GM12878 (cell line): Measurements from ENCODE around the gene PCSK5. TPM values are rescaled to one million over a fixed set of nuclear protein-coding genes. Genes with fewer than 3 reads are reported as not detected.

Experiments
- ATAC-seq: fragments of 200-7000 bp; cut with Tn5 transposase; 3 replicates; pipeline ENCODE4 v1.9.1; 2020; ENCODE audit warnings: mild to moderate bottlenecking, moderate library complexity
- BruUV-seq: library from RNA; stranded (reverse); fragments of 400-500 nt; replicated peaks from 2 replicates; lab custom pipeline; 2021; lab: Mats Ljungman, UMichigan
- CTCF ChIA-PET: fragments of 300-600 bp; sonication (Branson Sonifier 250); formaldehyde crosslinking; extraction: SDS; loops from one replicate; lab custom pipeline; 2021; ENCODE audit warnings: inconsistent platforms; lab: Yijun Ruan, JAX
- POLR2A ChIA-PET: fragments of 350-600 bp; formaldehyde crosslinking; extraction: SDS; loops from one replicate; lab custom pipeline; 2021; ENCODE audit warnings: inconsistent platforms; lab: Charles Lee
- RAD21 ChIA-PET: fragments of 300-600 bp; sonication (Branson Sonifier 250); formaldehyde crosslinking; loops from one replicate; lab custom pipeline; 2023; ENCODE audit warnings: antibody characterized with exemption; ENCODE audit not compliant: unreplicated experiment; lab: Charles Lee
- SMC1A ChIA-PET: fragments of 300-600 bp; sonication (Branson Sonifier 250); formaldehyde crosslinking; loops from one replicate; lab custom pipeline; 2023; ENCODE audit not compliant: unreplicated experiment, uncharacterized antibody; lab: Charles Lee
- DNase-seq: peaks from one replicate; pipeline ENCODE4 v3.0.0-alpha.2; 2011; ENCODE audit warnings: low read depth, low spot score
- FAIRE-seq: peaks from 3 replicates; lab custom pipeline; 2011; peaks lifted over from hg19 to GRCh38; lab: Jason Lieb, UNC
- H2AFZ ChIP-seq: 2 replicates; pipeline ENCODE4 v1.6.0; 2011; ENCODE audit warnings: low read depth, low read length, control low read depth; ENCODE audit not compliant: control insufficient read depth
- H3K27ac ChIP-seq: 2 replicates; pipeline ENCODE4 v1.5.1; 2011; ENCODE audit warnings: control low read depth; ENCODE audit not compliant: control insufficient read depth, insufficient read depth
- H3K27me3 ChIP-seq, 2 experiments: replicated peaks in 1 of 2; 2 replicates each; pipeline versions ENCODE4 v1.6.0 to v1.6.1; 2011; ENCODE audit warnings: low read length in 1 of 2; ENCODE audit not compliant: control insufficient read depth in 2 of 2, insufficient read depth in 2 of 2
- H3K36me3 ChIP-seq, 2 experiments: 2 replicates each; pipeline ENCODE4 v1.5.1; 2011; ENCODE audit warnings: low read length in 1 of 2; ENCODE audit not compliant: control insufficient read depth in 2 of 2, insufficient read depth in 2 of 2
- H3K4me1 ChIP-seq: 2 replicates; pipeline ENCODE4 v1.6.1; 2011; ENCODE audit warnings: mild to moderate bottlenecking, low read length, moderate library complexity, mixed read lengths; ENCODE audit not compliant: control insufficient read depth, insufficient read depth
- H3K4me2 ChIP-seq: 2 replicates; pipeline ENCODE4 v1.6.0; 2011; ENCODE audit warnings: control low read depth; ENCODE audit not compliant: control insufficient read depth, insufficient read depth
- H3K4me3 ChIP-seq: fragments of 200-600 bp; sonication (generic); 2 replicates; pipeline ENCODE4 v1.5.1; 2016
- H3K79me2 ChIP-seq: 2 replicates; pipeline ENCODE4 v1.6.0; 2011; ENCODE audit warnings: low read length; ENCODE audit not compliant: control insufficient read depth, insufficient read depth
- H3K9ac ChIP-seq: 2 replicates; pipeline ENCODE4 v1.8.0; 2011; ENCODE audit warnings: low read length, control low read depth, mixed read lengths; ENCODE audit not compliant: control insufficient read depth, insufficient read depth
- H3K9me3 ChIP-seq: replicated peaks from 3 replicates; pipeline ENCODE4 v1.5.1; 2011; ENCODE audit warnings: mild to moderate bottlenecking, low read length; ENCODE audit not compliant: control insufficient read depth, insufficient read depth
- H4K20me1 ChIP-seq: 2 replicates; pipeline ENCODE4 v1.6.0; 2011; ENCODE audit not compliant: control insufficient read depth, insufficient read depth
- BACH1 ChIP-seq: fragments of 450-650 bp; IDR thresholded peaks from 2 replicates; pipeline ENCODE4 v1.6.1; 2017; ENCODE audit warnings: mild to moderate bottlenecking, borderline replicate concordance
- BMI1 ChIP-seq: fragments of 450-650 bp; IDR thresholded peaks from 2 replicates; pipeline ENCODE4 v1.6.1; 2016; ENCODE audit warnings: mild to moderate bottlenecking, moderate library complexity, borderline replicate concordance
- E2F4 ChIP-seq: IDR thresholded peaks from 2 replicates; pipeline ENCODE4 v1.6.1; 2012; ENCODE audit warnings: low read depth, low read length, improper control_type of control experiment
- E2F8 ChIP-seq: fragments of 450-650 bp; IDR thresholded peaks from 2 replicates; pipeline ENCODE4 v1.6.1; 2018; ENCODE audit warnings: mild to moderate bottlenecking, low read depth, moderate library complexity; ENCODE audit not compliant: partially characterized antibody
- ELK1 ChIP-seq: IDR thresholded peaks from 2 replicates; pipeline ENCODE4 v1.6.1; 2012; ENCODE audit warnings: low read depth, low read length, improper control_type of control experiment
- FOS ChIP-seq: IDR thresholded peaks from 3 replicates; pipeline ENCODE4 v1.6.1; 2011; ENCODE audit warnings: borderline replicate concordance; ENCODE audit not compliant: insufficient read length; ENCODE audit errors: extremely low read depth
- FOXK2 ChIP-seq: fragments of 450-650 bp; IDR thresholded peaks from 2 replicates; pipeline ENCODE4 v1.6.1; 2017; ENCODE audit warnings: mild to moderate bottlenecking, moderate library complexity
- GABPA ChIP-seq: IDR thresholded peaks from 2 replicates; pipeline ENCODE4 v1.6.1; 2014; ENCODE audit warnings: antibody characterized with exemption, low read depth, mild to moderate bottlenecking, inconsistent platforms
- MEF2B ChIP-seq: fragments of 450-650 bp; IDR thresholded peaks from 2 replicates; pipeline ENCODE4 v1.6.1; 2018; ENCODE audit warnings: mild to moderate bottlenecking, moderate library complexity; ENCODE audit not compliant: partially characterized antibody, poor library complexity, severe bottlenecking
- SREBF1 ChIP-seq: IDR thresholded peaks from 2 replicates; pipeline ENCODE4 v1.6.1; 2012; ENCODE audit warnings: mild to moderate bottlenecking, low read length
- YBX1 ChIP-seq: fragments of 450-650 bp; IDR thresholded peaks from 2 replicates; pipeline ENCODE4 v1.6.1; 2016; ENCODE audit warnings: antibody characterized with exemption
- ZNF384 ChIP-seq: IDR thresholded peaks from 2 replicates; pipeline ENCODE4 v1.6.1; 2012; ENCODE audit warnings: low read depth, mild to moderate bottlenecking, low read length, improper control_type of control experiment, borderline replicate concordance
- WGBS: methylation state at CpG from one replicate; pipeline ENCODE4 v1.1.6; 2016; ENCODE audit warnings: low lambda C conversion rate; ENCODE audit not compliant: insufficient replicate concordance, insufficient coverage; ENCODE audit errors: missing lambda C conversion rate; 5-methylcytosine and 5-hydroxymethylcytosine counted together
- in situ Hi-C: fragments of 300-500 bp; cut with MboI; formaldehyde crosslinking; loops from 9 replicates; pipeline ENCODE4 v1.14.3; 2018; ENCODE audit warnings: mixed read lengths
- intact Hi-C: fragments of 100-400 bp; cut with micrococcal nuclease; formaldehyde crosslinking; loops from one replicate; pipeline ENCODE4 v1.14.2; 2022; ENCODE audit not compliant: unreplicated experiment
- polyA plus RNA-seq, 11 experiments: library from polyadenylated mRNA; depleted of rRNA in 4 of 11; unstranded in 6 of 11; stranded (reverse) in 5 of 11; fragments of >200 nt; fragmentation: Nextera tagmentation in 4 of 11; fragmentation: Illumina TruSeq in 1 of 11; extraction: Ambion mirVana in 4 of 11; extraction: Trizol in 1 of 11; gene quantifications; 1 replicate in 1 of 11; 2 replicates in 10 of 11; pipeline versions ENCODE4 v1.2.1 to v1.2.3, GENCODE V29; 2011 to 2016; ENCODE audit warnings: inconsistent platforms in 2 of 11, missing spikeins in 2 of 11, low read depth in 1 of 11
- total RNA-seq, 4 experiments: library from RNA; depleted of rRNA in 3 of 4; stranded (reverse); fragments of >200 nt in 3 of 4; fragmentation: Illumina TruSeq in 1 of 4; extraction: Trizol in 1 of 4; gene quantifications; 2 replicates each; pipeline versions ENCODE4 v1.2.1 to v1.2.3, GENCODE V29; 2013 to 2021

The PCSK5 gene
- total and polyA plus RNA-seq, 10 of the 15 experiments (the other 5 are each of a cell fraction or from before 2014, with no cell fraction given), result 0.01 to 0.13 (median 0.04) TPM; not detected in 3

- ATAC-seq (no peak), DNase-seq (no peak), FAIRE-seq (no peak)
- Histone ChIP-seq H2AFZ (no peak overlapping the region), H3K27me3 (no peaks in the 10 kb centered on the region), H3K36me3 (no peaks in the 10 kb centered on the region), H3K4me2 (no peak overlapping the region), H3K4me1 (no peaks in the 10 kb centered on the region), H3K27ac (no peak overlapping the region), H3K9ac (no peak overlapping the region), H3K79me2 (no peaks in the 10 kb centered on the region), H4K20me1 (no peaks in the 10 kb centered on the region), H3K4me3 (no peak overlapping the region), H3K9me3 (no peaks in the 10 kb centered on the region)
- no TSS peak for BruUV-seq
- ChIA-PET SMC1A (interaction anchor here (1.4 kb wide), 1 partner anchor 12 kb away, joined by 4 read pairs; no protein-coding TSS in a partner anchor), CTCF (interaction anchor here (0.8 to 1.9 kb wide), 2 partner anchors 12 to 13 kb away, joined by 3 to 4 read pairs; no protein-coding TSS in a partner anchor), POLR2A (no interaction called here), RAD21 (no interaction called here)
- no peak for TF ChIP-seq FOS
- no peak for TF ChIP-seq YBX1
- TF ChIP-seq E2F8, result no peak
- no peak for TF ChIP-seq GABPA
- TF ChIP-seq FOXK2, result no peak
- no peak for TF ChIP-seq BACH1
- no peak for TF ChIP-seq E2F4
- TF ChIP-seq MEF2B, result no peak
- TF ChIP-seq ZNF384, result no peak
- TF ChIP-seq BMI1, result no peak
- no peak for TF ChIP-seq SREBF1
- no peak for TF ChIP-seq ELK1
- intact Hi-C loops (no loop called here), in situ Hi-C loops (no loop called here)
- WGBS, result 55% methylated on average over 11 of the region's 11 CpGs
Observed at GRCh38 chr9:75876999-75877640, 13.4 kb upstream of the PCSK5 start.
